SHP77 (cell line): ENCODE results near the gene GNAS-AS1.

Experiments used
- DNase-seq, 2 experiments: peaks; one replicate each; lab custom pipeline; 2025; lab: John Stamatoyannopoulos, UW

GNAS-AS1 gene

GRCh38 chr20:58808271-58809046, 42.2 kb downstream of the GNAS-AS1 start:
- no peak for DNase-seq

GRCh38 chr20:58807801-58808200, 42.9 kb downstream of the GNAS-AS1 start:
- no peak for DNase-seq

- no peak for DNase-seq
Observed at GRCh38 chr20:58803533-58803932, 47.2 kb downstream of the GNAS-AS1 start.

GRCh38 chr20:58802061-58802460, 48.6 kb downstream of the GNAS-AS1 start:
- no peak for DNase-seq

GRCh38 chr20:58800134-58800871, 50.4 kb downstream of the GNAS-AS1 start:
- no peak for DNase-seq

- DNase-seq: no peak
Observed at GRCh38 chr20:58797371-58798338, 53.0 kb downstream of the GNAS-AS1 start.

- DNase-seq: no peak
Observed at GRCh38 chr20:58795923-58796245, 54.8 kb downstream of the GNAS-AS1 start.

- no peak for DNase-seq
Observed at GRCh38 chr20:58795181-58795922, 55.4 kb downstream of the GNAS-AS1 start.

GRCh38 chr20:58794510-58795180, 56.1 kb downstream of the GNAS-AS1 start:
- DNase-seq: no peak

- no peak for DNase-seq
Observed at GRCh38 chr20:58793512-58794420, 56.9 kb downstream of the GNAS-AS1 start.

- no peak for DNase-seq
Observed at GRCh38 chr20:58792426-58792825, 58.3 kb downstream of the GNAS-AS1 start.

- no peak for DNase-seq
Observed at GRCh38 chr20:58791286-58791685, 59.4 kb downstream of the GNAS-AS1 start.

GRCh38 chr20:58790454-58790853, 60.2 kb downstream of the GNAS-AS1 start:
- DNase-seq: no peak

GRCh38 chr20:58788896-58789544, 61.7 kb downstream of the GNAS-AS1 start:
- DNase-seq: no peak

- no peak for DNase-seq
Observed at GRCh38 chr20:58787211-58788005, 63.3 kb downstream of the GNAS-AS1 start.

- DNase-seq: no peak
Observed at GRCh38 chr20:58784321-58785074, 66.2 kb downstream of the GNAS-AS1 start.

- DNase-seq: no peak
Observed at GRCh38 chr20:58783511-58784011, 67.1 kb downstream of the GNAS-AS1 start.

- no peak for DNase-seq
Observed at GRCh38 chr20:58781138-58781537, 69.6 kb downstream of the GNAS-AS1 start.
